HEK293 (cell line): ENCODE data around the gene REC8.
A peak's percentile ranks its signal among the peaks of the same experiment; 100 is the strongest.

Source experiments
- KLF10 ChIP-seq: fragments of 450-650 bp; IDR thresholded peaks from 2 replicates; pipeline ENCODE4 v1.5.1; 2018; ENCODE audit warnings: missing biosample characterization, mild to moderate bottlenecking, missing genetic modification characterization
- KLF9 ChIP-seq: fragments of 450-650 bp; formaldehyde crosslinking; IDR thresholded peaks from 2 replicates; pipeline ENCODE4 v1.5.1; 2016; ENCODE audit warnings: missing biosample characterization, missing genetic modification characterization, low read depth
- MEIS1 ChIP-seq: sonication (generic); formaldehyde crosslinking; IDR thresholded peaks from 2 replicates; pipeline ENCODE4 v1.8.1; 2022; ENCODE audit warnings: missing genetic modification reagents, mild to moderate bottlenecking, borderline replicate concordance
- REPIN1 ChIP-seq: fragments of 450-650 bp; formaldehyde crosslinking; IDR thresholded peaks from 2 replicates; pipeline ENCODE4 v1.5.1; 2017; ENCODE audit warnings: missing biosample characterization, missing genetic modification characterization, low read depth
- SP3 ChIP-seq: fragments of 450-650 bp; formaldehyde crosslinking; IDR thresholded peaks from 2 replicates; pipeline ENCODE4 v1.5.1; 2016; ENCODE audit warnings: missing biosample characterization, missing genetic modification characterization
- TCF7L2 ChIP-seq: IDR thresholded peaks from 2 replicates; pipeline ENCODE4 v1.6.1; 2011; ENCODE audit warnings: low read depth, mild to moderate bottlenecking, inconsistent platforms, low read length, moderate library complexity, borderline replicate concordance
- ZBTB7A ChIP-seq: fragments of 450-650 bp; formaldehyde crosslinking; IDR thresholded peaks from 2 replicates; pipeline ENCODE4 v1.5.1; 2016; ENCODE audit warnings: low read depth, missing biosample characterization, missing genetic modification characterization
- ZBTB8A ChIP-seq: fragments of 450-650 bp; formaldehyde crosslinking; IDR thresholded peaks from 2 replicates; pipeline ENCODE4 v1.5.1; 2016; ENCODE audit warnings: missing biosample characterization, missing genetic modification characterization
- ZFP37 ChIP-seq: fragments of 450-650 bp; formaldehyde crosslinking; IDR thresholded peaks from 2 replicates; pipeline ENCODE4 v1.5.1; 2016; ENCODE audit warnings: missing biosample characterization, missing genetic modification characterization
- ZNF10 ChIP-seq: fragments of 450-650 bp; formaldehyde crosslinking; IDR thresholded peaks from 2 replicates; pipeline ENCODE4 v1.5.1; 2017; ENCODE audit warnings: missing biosample characterization, missing genetic modification characterization
- ZNF112 ChIP-seq: fragments of 450-650 bp; formaldehyde crosslinking; IDR thresholded peaks from 2 replicates; pipeline ENCODE4 v1.5.0; 2017; ENCODE audit warnings: missing biosample characterization, missing genetic modification characterization
- ZNF114 ChIP-seq: fragments of 450-650 bp; formaldehyde crosslinking; IDR thresholded peaks from 2 replicates; pipeline ENCODE4 v1.5.0; 2017; ENCODE audit warnings: missing biosample characterization, missing genetic modification characterization
- ZNF138 ChIP-seq: fragments of 450-650 bp; formaldehyde crosslinking; IDR thresholded peaks from 2 replicates; pipeline ENCODE4 v1.5.1; 2016; ENCODE audit warnings: missing biosample characterization, missing genetic modification characterization, borderline replicate concordance
- ZNF174 ChIP-seq: fragments of 450-650 bp; formaldehyde crosslinking; IDR thresholded peaks from 2 replicates; pipeline ENCODE4 v1.5.0; 2017; ENCODE audit warnings: missing biosample characterization, mild to moderate bottlenecking, missing genetic modification characterization
- ZNF184 ChIP-seq: fragments of 450-650 bp; IDR thresholded peaks from 2 replicates; pipeline ENCODE4 v1.5.1; 2018; ENCODE audit warnings: missing biosample characterization, mild to moderate bottlenecking, missing genetic modification characterization
- ZNF2 ChIP-seq: fragments of 450-650 bp; formaldehyde crosslinking; IDR thresholded peaks from 2 replicates; pipeline ENCODE4 v1.5.1; 2016; ENCODE audit warnings: missing biosample characterization, missing genetic modification characterization
- ZNF24 ChIP-seq: fragments of 450-650 bp; formaldehyde crosslinking; IDR thresholded peaks from 2 replicates; pipeline ENCODE4 v1.5.1; 2016; ENCODE audit warnings: missing biosample characterization, missing genetic modification characterization
- ZNF302 ChIP-seq: fragments of 450-650 bp; formaldehyde crosslinking; IDR thresholded peaks from 2 replicates; pipeline ENCODE4 v1.5.1; 2016; ENCODE audit warnings: missing biosample characterization, missing genetic modification characterization, low read depth
- ZNF354C ChIP-seq: fragments of 450-650 bp; formaldehyde crosslinking; IDR thresholded peaks from 2 replicates; pipeline ENCODE4 v1.5.1; 2016; ENCODE audit warnings: missing biosample characterization, missing genetic modification characterization, low read depth, borderline replicate concordance
- ZNF366 ChIP-seq: fragments of 450-650 bp; formaldehyde crosslinking; conservative IDR thresholded peaks from 2 replicates; pipeline ENCODE4 v1.5.1; 2016; ENCODE audit warnings: missing biosample characterization, missing genetic modification characterization
- ZNF37A ChIP-seq: fragments of 450-650 bp; IDR thresholded peaks from 2 replicates; pipeline ENCODE4 v1.5.1; 2018; ENCODE audit warnings: missing biosample characterization, missing genetic modification characterization
- ZNF394 ChIP-seq: fragments of 450-650 bp; formaldehyde crosslinking; IDR thresholded peaks from 2 replicates; pipeline ENCODE4 v1.5.1; 2016; ENCODE audit warnings: missing biosample characterization, missing genetic modification characterization, mild to moderate bottlenecking, moderate library complexity, borderline replicate concordance
- ZNF473 ChIP-seq: fragments of 450-650 bp; formaldehyde crosslinking; IDR thresholded peaks from 2 replicates; pipeline ENCODE4 v1.5.1; 2017; ENCODE audit warnings: missing biosample characterization, missing genetic modification characterization
- ZNF529 ChIP-seq: fragments of 450-650 bp; formaldehyde crosslinking; IDR thresholded peaks from 2 replicates; pipeline ENCODE4 v1.5.1; 2017; ENCODE audit warnings: missing genetic modification characterization, missing biosample characterization; ENCODE audit not compliant: insufficient replicate concordance
- ZNF548 ChIP-seq: fragments of 450-650 bp; formaldehyde crosslinking; IDR thresholded peaks from 2 replicates; pipeline ENCODE4 v1.5.1; 2016; ENCODE audit warnings: missing biosample characterization, missing genetic modification characterization
- ZNF549 ChIP-seq: fragments of 450-650 bp; IDR thresholded peaks from 2 replicates; pipeline ENCODE4 v1.5.1; 2018; ENCODE audit warnings: missing biosample characterization, missing genetic modification characterization, mild to moderate bottlenecking, inconsistent platforms, moderate library complexity
- ZNF561 ChIP-seq: fragments of 450-650 bp; IDR thresholded peaks from 2 replicates; pipeline ENCODE4 v1.5.1; 2018; ENCODE audit warnings: missing biosample characterization, missing genetic modification characterization, borderline replicate concordance
- ZNF585B ChIP-seq: fragments of 450-650 bp; formaldehyde crosslinking; IDR thresholded peaks from 2 replicates; pipeline ENCODE4 v1.5.1; 2016; ENCODE audit warnings: missing biosample characterization, missing genetic modification characterization
- ZNF621 ChIP-seq: fragments of 450-650 bp; formaldehyde crosslinking; IDR thresholded peaks from 2 replicates; pipeline ENCODE4 v1.5.1; 2017; ENCODE audit warnings: missing biosample characterization, missing genetic modification characterization
- ZNF624 ChIP-seq: fragments of 450-650 bp; formaldehyde crosslinking; IDR thresholded peaks from 2 replicates; pipeline ENCODE4 v1.5.1; 2017; ENCODE audit warnings: missing biosample characterization, missing genetic modification characterization
- ZNF629 ChIP-seq: fragments of 450-650 bp; formaldehyde crosslinking; IDR thresholded peaks from 2 replicates; pipeline ENCODE4 v1.5.1; 2017; ENCODE audit warnings: missing biosample characterization, missing genetic modification characterization
- ZNF658 ChIP-seq: fragments of 450-650 bp; formaldehyde crosslinking; IDR thresholded peaks from 2 replicates; pipeline ENCODE4; 2016; ENCODE audit warnings: missing biosample characterization, missing genetic modification characterization
- ZNF76 ChIP-seq: fragments of 450-650 bp; formaldehyde crosslinking; IDR thresholded peaks from 2 replicates; pipeline ENCODE4; 2016; ENCODE audit warnings: low read depth, missing biosample characterization, missing genetic modification characterization, borderline replicate concordance
- ZNF768 ChIP-seq: fragments of 450-650 bp; formaldehyde crosslinking; IDR thresholded peaks from 2 replicates; pipeline ENCODE4 v1.5.1; 2018; ENCODE audit warnings: missing biosample characterization, mild to moderate bottlenecking, missing genetic modification characterization
- ZXDB ChIP-seq: fragments of 450-650 bp; formaldehyde crosslinking; IDR thresholded peaks from 2 replicates; pipeline ENCODE4 v1.5.1; 2016; ENCODE audit warnings: missing biosample characterization, missing genetic modification characterization
- TF ChIP-seq, protein P1 (sequence below): fragments of 450-650 bp; formaldehyde crosslinking; IDR thresholded peaks from 2 replicates; pipeline ENCODE4 v1.5.1; 2016; ENCODE audit warnings: missing biosample characterization, missing genetic modification characterization, low read depth
- TF ChIP-seq, protein P2 (sequence below): fragments of 450-650 bp; formaldehyde crosslinking; IDR thresholded peaks from 2 replicates; pipeline ENCODE4 v1.5.1; 2017; ENCODE audit warnings: missing biosample characterization, missing genetic modification characterization
- TF ChIP-seq, protein P3 (sequence below): fragments of 450-650 bp; formaldehyde crosslinking; IDR thresholded peaks from 2 replicates; pipeline ENCODE4 v1.5.1; 2016; ENCODE audit warnings: missing biosample characterization, missing genetic modification characterization

REC8 gene

DNA sequence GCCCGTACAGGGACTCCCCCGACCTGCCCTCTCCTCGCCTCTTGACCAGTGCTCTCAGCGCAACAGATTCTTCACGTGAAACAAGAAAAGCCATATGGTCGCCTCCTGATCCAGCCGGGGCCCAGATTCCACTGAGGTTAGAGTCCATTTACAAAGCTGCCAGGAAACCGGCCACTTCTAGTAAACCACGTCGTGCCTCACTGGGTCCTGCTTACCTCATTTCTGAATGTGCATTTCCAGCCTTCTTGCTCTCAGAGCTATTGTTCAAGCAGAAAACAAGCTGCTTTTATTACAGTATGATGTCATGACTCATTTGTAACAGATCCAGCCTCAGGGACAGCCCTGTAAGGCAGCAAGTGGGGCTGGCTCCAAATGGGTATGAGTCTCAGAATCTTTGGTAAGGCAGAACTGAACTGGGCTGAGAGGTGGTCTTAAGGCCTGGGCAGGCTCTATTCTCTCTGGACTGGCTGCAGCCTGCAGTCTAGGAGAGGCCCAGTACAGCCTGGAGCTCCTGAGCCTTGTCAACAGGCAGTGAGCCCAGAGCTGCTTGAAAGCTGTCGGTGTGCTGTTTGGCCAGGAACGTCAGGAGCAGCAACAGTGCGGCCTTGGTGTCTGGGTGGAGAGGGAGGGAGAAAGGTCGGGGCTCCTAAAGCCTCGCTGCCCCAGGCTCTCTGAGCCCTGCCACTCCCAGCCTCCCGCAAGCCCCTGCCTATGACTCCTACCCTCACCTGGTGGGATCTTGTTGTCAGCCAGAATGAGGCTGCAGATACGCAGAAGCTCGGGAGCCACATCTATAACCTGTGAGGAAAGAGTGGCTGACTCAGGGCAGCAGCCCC, 8.3 kb downstream of the REC8 start (continued):
- TF ChIP-seq ZNF394 (no peak; the same call in 1 of the 2 replicates), REPIN1 (tag by site-specific recombination) (no peak), ZBTB7A (tag by site-specific recombination) (no peak), TCF7L2 (no peak), ZNF549 (tag by site-specific recombination) (no peak), ZNF585B (tag by site-specific recombination) (no peak), ZNF138 (no peak), ZNF658 (tag by site-specific recombination) (no peak), ZNF114 (tag by site-specific recombination) (no peak), ZNF629 (tag by site-specific recombination) (peak; percentile 99), MEIS1 (CRISPR knock-in tag) (no peak), ZNF37A (no peak), ZXDB (tag by site-specific recombination) (no peak), ZNF548 (no peak), ZBTB8A (tag by site-specific recombination) (no peak), ZNF76 (tag by site-specific recombination) (no peak; the same call in 1 of the 2 replicates), ZNF561 (tag by site-specific recombination) (no peak), ZNF473 (tag by site-specific recombination) (no peak), ZNF24 (tag by site-specific recombination) (0 out of 2 replicates have a peak, but pooled peaks have one; percentile 39), ZNF10 (tag by site-specific recombination) (no peak), ZFP37 (tag by site-specific recombination) (no peak), ZNF184 (no peak), ZNF2 (tag by site-specific recombination) (0 out of 2 replicates have a peak, but pooled peaks have one; percentile 42), KLF10 (tag by site-specific recombination) (no peak), SP3 (tag by site-specific recombination) (no peak), ZNF354C (tag by site-specific recombination) (no peak), ZNF112 (no peak), ZNF529 (tag by site-specific recombination) (no peak), ZNF624 (tag by site-specific recombination) (no peak), ZNF366 (tag by site-specific recombination) (peak; percentile 67), KLF9 (tag by site-specific recombination) (no peak), ZNF768 (no peak), ZNF302 (tag by site-specific recombination) (no peak), ZNF174 (tag by site-specific recombination) (no peak), ZNF621 (tag by site-specific recombination) (no peak)
- TF ChIP-seq, protein P1, sequence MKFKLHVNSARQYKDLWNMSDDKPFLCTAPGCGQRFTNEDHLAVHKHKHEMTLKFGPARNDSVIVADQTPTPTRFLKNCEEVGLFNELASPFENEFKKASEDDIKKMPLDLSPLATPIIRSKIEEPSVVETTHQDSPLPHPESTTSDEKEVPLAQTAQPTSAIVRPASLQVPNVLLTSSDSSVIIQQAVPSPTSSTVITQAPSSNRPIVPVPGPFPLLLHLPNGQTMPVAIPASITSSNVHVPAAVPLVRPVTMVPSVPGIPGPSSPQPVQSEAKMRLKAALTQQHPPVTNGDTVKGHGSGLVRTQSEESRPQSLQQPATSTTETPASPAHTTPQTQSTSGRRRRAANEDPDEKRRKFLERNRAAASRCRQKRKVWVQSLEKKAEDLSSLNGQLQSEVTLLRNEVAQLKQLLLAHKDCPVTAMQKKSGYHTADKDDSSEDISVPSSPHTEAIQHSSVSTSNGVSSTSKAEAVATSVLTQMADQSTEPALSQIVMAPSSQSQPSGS (tag by site-specific recombination), result peak; percentile 98
- TF ChIP-seq, protein P2, sequence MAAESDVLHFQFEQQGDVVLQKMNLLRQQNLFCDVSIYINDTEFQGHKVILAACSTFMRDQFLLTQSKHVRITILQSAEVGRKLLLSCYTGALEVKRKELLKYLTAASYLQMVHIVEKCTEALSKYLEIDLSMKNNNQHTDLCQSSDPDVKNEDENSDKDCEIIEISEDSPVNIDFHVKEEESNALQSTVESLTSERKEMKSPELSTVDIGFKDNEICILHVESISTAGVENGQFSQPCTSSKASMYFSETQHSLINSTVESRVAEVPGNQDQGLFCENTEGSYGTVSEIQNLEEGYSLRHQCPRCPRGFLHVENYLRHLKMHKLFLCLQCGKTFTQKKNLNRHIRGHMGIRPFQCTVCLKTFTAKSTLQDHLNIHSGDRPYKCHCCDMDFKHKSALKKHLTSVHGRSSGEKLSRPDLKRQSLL (tag by site-specific recombination), result no peak
- TF ChIP-seq, protein P3, sequence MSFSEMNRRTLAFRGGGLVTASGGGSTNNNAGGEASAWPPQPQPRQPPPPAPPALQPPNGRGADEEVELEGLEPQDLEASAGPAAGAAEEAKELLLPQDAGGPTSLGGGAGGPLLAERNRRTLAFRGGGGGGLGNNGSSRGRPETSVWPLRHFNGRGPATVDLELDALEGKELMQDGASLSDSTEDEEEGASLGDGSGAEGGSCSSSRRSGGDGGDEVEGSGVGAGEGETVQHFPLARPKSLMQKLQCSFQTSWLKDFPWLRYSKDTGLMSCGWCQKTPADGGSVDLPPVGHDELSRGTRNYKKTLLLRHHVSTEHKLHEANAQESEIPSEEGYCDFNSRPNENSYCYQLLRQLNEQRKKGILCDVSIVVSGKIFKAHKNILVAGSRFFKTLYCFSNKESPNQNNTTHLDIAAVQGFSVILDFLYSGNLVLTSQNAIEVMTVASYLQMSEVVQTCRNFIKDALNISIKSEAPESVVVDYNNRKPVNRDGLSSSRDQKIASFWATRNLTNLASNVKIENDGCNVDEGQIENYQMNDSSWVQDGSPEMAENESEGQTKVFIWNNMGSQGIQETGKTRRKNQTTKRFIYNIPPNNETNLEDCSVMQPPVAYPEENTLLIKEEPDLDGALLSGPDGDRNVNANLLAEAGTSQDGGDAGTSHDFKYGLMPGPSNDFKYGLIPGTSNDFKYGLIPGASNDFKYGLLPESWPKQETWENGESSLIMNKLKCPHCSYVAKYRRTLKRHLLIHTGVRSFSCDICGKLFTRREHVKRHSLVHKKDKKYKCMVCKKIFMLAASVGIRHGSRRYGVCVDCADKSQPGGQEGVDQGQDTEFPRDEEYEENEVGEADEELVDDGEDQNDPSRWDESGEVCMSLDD (tag by site-specific recombination), result no peak
